NCI-H2107 (cell line): ENCODE measurements around the gene MTUS2.
"Not testable (repeated sequence)": the region's sequence is repeated elsewhere in the genome, so short reads cannot be mapped to it uniquely, and the experiment has no call there.

Source experiments
- DNase-seq: peaks from one replicate; lab custom pipeline; 2025; lab: John Stamatoyannopoulos, UW

Gene MTUS2

DNA sequence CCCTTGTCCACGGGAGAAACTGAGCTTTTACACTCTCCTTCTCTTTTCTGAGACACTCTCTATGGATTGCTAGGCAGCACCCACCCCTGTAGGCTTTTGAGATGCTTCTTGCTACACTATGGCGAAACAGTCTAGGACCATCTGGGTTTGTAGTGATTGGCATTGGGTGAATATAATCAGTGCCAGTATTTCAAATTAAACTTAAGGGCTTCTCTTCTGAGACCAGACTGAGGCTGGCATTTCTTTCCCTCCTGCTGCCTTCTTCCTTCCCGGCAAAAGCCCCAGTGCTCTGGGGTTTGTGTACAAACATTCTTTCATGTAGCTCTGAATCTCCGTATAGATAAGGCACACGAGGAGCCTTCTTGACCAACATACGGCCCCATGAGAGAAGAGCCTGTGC, 498.6 kb downstream of the MTUS2 start:
- no peak for DNase-seq

DNA sequence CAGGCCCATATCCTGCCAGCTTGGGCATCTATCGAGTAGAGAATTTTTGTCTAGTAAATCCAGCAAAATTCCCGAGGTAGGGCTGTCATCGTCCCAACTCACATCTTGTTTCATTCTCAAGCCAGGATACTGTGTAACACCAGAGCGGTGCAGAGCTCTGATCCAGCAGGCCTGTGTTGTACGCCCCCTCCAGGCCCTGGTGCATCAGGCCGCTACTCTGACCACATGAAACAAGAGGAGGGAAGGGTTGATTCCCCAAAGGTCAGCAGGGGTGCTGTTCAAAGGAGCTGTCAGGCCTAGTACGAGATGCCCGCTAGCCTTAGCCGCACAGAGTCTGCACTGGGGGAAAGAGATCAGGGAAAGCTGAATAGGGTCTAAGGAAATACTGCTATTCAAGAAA, 499.3 kb downstream of the MTUS2 start:
- DNase-seq = no peak

DNA sequence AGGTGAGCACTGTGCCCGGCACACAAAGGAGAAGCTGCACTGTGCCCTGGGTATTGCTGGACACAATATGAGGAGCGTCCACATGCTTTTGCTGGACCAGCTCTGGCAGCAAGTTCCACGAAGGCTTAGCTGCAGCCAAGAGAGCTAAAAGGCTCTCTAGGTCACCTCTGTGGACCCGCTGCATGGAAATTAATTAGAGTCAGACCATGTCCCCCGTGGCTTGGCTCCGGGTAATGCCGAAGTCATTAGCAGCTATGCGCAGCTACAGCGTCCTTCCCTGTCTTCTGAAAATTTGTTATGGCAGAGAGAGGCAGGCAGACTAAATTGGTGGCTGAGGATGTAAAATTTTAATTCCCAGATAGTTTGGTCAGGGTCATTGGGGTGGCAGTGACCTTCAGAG, 503.8 kb downstream of the MTUS2 start:
- no peak for DNase-seq

DNA sequence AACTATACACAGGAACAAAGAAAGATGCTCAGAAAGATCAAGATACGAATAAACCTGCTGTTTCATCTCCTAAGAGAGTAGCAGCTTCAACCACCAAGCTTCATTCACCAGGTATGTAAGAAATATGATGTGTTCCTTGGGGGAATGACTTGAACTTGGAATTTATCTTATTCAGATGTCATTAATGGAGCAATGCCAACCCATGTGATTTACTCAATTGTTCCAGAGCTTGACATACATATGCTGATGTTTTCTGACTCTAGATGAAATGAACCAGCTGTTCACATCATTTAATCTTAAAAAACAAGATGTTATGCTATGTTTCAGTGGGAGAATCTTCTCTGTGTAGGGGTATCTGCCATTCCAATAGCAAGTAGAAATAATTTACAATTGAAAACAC, 504.5 kb downstream of the MTUS2 start:
- no peak for DNase-seq

DNA sequence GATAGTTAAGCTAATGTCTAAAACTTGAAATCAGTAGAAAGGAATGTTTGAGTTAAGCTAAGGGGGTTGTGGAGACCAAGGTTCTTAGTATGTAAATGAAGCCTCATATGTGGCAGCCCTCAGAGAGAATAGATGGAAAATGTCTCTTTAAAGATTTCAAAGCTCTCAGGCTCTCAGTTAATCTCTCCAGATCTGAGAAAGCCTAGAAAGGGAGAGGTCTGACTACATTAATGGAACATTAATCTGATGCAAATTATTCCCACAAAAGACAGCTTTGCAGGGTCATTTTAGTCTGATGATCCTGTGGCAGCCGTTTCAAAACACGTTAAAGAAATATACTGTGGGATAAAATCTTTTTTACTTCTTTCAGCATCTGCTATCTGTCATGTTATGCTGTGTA, 508.4 kb downstream of the MTUS2 start:
- DNase-seq = no peak

DNA sequence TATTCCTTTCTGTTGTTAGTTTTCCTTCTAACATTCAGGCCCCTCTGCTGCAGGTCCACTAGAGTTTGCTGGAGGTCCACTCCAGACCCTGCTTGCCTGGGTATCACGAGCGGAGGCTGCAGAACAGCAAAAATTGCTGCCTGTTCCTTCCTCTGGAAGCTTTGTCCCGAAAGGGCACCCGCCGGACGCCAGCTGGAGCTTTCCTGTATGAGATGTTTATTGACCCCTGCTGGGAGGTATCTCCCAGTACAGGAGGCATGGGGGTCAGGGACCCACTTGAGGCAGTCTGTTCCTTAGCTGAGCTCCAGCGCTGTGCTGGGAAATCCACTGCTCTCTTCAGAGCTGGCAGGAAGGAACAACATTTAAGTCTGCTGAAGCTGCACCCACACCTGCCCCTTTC, 516.2 kb downstream of the MTUS2 start:
- no peak for DNase-seq

DNA sequence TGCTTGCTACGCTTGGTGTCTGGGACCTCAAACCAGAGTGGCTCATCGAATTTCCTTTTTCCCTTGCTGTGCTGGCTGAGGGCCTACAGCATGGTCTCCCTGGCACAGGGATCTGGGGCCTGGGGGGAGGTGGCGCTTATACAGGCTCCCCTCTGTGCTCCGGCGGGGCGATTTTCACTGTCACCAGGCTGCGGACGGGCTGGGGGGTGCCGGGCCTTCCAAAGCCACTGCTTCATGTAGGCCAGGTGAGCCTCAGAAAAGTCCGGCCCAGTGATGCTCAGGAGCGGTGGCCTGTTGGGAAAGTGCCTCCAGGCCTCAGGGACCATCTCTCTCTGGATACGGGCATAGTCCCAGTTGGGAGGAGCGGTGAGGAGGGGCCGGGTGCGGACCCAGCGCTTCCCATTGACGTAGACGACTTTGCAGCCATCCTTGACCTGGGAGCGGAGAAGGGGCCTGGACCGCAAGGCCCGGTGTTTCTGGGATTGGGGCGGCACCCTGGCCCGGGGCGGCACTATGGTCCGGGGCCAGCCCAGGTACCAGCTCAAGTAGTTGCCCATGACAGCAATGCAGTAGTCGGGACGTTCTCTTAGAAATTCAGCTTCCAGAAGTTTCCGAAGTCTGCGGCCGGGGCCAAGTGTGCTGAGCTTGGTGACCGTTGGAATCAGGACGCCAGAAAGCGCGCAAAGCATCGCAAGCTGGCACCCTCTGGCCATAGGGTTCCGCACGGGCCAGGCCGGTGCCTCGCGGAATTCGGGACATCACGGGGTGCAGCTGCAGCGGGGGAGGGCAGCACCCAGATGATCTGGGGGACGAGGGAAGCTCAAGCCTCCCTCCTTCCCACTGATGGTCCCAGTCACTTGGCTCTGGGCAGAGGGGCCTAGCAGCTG, 519.5 kb downstream of the MTUS2 start:
- no peak for DNase-seq

DNA sequence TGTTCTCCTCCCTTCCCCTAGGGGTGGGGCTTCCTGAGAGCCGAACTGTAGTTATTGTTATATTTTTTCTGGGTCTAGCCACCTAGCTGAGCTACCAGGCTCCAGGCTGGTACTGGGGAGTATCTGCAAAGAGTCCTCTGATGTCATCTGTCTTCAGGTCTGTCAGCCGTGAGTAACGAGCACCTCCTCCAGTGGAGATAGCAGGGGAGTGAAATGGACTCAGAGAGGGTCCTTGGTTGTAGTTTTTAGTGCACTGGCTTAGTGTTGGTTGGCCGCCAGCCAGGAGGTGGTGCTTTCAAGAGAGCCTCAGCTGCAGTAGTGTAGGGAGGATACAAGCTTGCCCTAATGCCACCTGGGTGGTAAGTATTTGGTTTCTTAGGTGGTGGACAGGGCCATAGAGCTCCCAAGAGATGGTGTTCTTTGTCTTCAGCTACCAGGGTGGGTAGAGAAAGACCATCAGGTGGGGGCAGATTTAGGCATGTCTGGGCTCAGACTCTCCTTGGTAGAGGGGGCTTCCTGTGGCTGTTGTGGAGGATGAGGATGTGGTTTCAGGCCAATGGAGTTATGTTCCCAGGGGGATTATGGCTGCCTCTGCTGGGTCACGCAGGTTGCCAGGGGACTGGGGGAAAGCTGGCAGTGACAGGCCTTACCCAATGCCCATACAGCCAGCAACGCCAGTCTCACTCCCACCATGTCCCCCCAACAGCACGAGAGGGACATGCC, 525.9 kb downstream of the MTUS2 start:
- DNase-seq = not testable (repeated sequence)

DNA sequence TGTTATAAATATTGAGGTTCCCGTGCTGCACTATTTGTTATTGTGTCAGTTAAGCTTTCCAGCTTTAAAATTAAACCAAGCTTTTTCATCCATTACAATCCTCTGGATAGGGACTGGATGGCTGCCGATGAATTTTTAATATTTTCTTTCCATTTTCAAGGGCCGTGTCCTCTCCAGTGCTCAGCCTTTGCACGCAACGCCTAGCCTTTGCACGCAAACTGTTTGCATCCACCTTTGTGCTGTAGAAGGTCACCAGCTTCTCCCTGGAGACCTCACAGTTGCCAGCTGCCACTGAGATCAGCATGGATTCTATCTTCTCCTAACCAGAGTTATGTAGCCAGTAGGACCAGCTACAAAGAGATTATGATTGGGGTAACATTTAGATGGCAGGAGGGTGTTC, 534.9 kb downstream of the MTUS2 start:
- DNase-seq = no peak

DNA sequence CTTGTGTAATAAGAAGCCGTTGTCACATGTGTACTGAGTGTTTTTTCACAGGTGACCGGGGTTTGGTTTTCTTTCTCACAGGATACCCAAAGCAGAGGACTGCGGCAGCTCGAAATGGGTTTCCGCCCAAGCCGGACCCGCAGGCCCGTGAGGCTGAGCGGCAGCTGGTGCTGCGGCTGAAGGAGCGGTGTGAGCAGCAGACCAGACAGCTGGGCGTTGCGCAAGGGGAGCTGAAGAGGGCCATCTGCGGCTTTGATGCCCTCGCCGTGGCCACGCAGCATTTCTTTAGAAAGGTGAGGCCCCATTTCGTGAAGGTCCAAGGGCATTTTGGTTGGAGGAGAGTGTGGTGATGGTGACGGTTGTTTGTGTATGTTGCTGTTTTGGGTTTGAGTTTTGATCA, 539.0 kb downstream of the MTUS2 start:
- no peak for DNase-seq

DNA sequence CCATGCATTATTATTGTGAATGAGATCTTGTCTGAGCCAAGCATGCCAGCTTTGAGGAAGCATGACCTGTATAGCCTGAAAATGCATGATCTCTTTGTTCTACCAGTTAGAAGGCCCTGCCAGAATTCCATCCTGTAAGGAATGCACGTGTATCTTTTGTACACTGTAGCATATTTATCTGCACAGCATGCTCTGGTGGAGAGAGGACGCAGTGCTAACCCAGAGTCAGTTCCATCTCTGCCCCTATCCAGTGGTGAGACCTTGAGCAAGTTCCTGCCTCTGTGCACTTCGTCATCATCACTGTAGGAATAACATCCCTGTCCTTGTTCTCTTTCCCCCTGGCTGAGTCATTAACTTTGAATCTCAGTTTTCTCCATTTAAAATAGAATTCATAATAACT, 541.6 kb downstream of the MTUS2 start:
- no peak for DNase-seq

DNA sequence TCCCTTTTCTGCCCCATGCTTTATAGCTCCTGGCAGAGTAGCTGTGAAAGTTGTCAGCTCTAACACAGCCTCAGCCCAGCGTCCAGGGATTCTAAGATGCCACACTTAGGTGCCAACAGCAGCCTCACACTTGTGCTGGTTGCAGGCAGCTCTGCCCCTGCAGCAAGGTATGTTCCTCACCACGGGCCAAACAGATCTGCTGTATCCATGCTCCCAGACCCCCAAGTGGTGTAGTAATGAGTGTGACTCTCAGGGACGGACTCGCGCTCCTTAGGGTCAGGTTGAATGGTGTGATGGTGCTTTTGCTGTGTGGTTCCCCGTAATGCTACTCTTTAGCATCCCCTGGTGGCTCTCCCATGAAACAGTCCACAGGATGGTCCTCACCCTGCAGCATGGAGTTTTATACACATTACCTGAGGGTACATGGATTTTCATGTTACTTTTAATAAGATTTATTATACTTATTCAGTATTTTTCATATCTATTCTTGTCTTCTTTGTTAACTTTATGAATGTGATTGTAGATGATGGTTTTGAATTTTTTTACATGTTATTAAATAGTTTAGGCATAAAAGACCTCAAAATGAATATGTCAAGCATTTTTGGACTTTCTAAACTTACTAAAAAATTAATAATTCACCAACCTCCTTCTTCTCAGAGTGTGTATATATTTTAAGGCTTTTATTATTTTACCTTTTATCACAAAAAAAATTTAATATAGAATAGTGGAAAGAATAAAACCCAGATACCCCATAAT, 542.9 kb downstream of the MTUS2 start:
- no peak for DNase-seq

DNA sequence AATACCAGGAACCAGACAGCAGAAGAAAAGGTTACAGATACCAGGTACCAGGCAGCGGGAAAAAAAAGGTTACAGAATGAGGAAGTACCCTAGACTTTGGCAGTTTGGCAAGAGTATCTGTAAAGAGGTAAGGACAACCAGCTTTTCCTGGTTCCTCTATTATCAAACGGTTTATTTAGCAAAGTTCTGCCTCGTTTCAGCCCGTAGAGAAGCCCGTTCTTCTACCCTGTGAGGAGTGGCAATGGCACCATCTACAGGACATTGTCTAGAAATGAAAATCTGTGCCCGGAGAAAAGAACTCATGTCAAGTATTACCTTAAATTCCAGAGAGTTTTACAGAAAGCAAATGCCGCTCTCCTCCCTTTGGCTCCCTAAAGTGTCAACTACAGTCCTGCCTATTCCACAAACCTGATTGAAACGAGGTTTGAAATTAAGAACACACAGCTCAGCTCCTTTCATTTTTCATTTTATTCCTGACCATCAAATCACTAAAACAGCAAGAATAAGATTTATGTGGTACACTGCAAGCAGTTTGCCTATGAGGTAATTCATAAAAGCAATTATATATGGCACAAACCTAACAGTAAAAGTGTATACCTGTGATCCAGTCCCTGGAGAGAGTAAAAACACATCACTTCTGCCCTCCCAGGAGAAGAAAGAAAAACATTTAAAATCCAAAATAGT, 549.1 kb downstream of the MTUS2 start:
- DNase-seq = no peak

DNA sequence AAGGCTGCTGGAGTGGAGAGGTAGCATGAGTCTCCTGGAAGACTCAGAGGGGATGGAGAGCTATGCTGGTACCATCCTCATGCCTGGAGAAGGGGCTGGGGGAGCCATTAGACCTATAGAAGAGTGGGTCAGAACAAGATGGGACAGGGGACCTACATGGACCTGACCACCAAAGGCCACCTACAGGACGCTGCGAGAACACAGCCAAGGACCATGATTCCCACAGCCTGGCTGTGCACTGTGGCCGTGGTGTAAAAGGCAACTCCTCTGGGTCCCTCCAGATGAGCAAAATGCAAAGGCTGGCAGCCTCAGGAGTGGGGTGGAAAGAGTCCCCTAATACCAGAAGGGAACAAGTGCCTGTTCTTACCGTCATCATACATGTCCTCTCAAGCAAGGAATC, 559.1 kb downstream of the MTUS2 start:
- DNase-seq = no peak

DNA sequence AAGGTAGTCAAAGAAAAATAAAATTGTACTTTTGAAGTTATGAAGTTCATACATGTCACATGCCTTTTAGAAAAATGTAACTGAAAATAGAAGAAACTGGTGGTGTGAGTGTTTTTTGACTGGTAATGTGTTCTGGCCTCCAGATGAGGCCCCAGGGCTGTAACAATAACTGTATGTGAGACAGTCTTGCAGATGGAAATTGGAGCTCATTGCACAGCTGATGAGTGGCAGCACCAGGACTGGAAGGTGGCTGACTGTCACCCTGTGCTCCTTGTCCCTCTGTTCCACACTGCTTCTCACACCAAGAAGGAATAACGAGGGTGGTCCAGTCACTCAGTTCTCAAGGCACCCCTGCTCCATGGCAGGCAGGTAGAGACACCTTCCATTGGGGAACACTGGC, 559.7 kb downstream of the MTUS2 start:
- DNase-seq = no peak

DNA sequence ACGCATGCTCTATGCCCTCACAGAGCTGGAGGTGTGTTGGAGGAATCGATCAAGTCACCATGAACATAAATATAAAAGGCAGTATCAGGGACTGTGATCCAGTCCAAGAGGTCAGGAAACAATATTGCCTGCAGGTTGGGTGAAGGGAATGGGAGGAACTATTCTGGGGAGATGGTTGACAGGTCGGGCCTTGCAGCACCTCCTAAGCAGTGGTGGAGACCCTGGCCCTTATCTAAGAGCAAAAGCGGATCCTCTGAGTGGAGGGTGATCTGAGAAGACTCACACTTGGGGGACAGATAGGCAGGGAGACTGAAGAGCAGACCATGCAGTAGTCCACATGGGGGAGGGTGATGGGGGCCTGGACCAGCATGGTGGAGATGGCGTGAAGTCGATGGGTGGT, 561.9 kb downstream of the MTUS2 start:
- DNase-seq = no peak

DNA sequence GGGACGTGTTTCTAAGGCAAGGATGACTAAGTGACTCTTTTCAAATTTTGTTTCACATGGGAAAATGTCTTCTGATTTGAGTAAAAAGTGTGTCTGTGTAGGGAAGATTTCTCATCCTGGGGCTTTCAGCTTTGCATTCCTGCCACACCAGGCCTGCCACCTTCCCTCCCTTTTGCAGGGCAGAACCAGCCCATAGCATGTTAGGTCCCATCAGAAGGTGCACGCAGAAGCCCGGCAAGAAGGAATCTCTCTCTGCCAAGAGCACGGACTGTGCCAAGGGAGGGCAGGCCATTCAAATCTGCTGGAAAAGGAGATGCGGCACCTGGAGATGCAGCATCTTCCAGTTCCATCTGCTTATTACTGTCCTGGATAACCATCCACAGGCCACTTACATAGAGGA, 563.3 kb downstream of the MTUS2 start:
- no peak for DNase-seq

DNA sequence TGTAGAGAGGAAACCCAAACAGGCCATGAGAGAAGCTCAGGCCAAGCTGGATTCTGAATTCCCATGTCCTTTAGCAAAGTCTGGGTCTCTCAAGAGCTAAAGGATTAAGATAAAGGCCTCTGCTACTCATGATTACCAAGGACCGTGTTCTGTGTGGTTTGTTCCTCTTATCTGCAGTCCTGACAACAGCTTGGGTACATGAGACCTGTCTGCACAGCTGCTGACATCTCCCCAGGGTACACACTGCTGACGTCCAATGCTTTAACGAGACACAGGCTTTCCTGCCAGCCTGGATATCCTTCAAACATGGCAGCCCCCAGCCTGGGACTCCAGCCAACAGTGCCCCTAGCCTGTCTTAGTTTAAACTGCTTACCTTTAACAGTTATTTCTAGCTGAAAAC, 564.3 kb downstream of the MTUS2 start:
- no peak for DNase-seq

DNA sequence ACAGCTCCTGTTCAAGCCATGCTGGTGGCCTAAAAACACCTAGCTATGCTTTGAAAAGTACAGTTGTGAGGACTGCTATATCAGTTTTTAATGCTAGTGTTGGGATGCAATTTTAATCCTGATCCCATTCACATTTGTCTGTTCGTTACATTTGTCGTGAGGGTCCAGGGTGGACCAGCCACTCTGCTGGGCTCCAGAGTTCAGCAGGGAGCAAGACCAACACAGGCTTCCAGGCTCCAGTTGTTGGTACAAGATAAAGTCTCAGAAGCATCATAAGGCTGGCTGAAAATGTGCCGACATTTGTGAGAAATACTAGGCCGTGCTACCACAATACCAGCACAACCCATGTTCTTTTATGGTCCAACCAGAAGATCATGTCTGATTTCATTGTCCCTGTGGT, 564.7 kb downstream of the MTUS2 start:
- no peak for DNase-seq

DNA sequence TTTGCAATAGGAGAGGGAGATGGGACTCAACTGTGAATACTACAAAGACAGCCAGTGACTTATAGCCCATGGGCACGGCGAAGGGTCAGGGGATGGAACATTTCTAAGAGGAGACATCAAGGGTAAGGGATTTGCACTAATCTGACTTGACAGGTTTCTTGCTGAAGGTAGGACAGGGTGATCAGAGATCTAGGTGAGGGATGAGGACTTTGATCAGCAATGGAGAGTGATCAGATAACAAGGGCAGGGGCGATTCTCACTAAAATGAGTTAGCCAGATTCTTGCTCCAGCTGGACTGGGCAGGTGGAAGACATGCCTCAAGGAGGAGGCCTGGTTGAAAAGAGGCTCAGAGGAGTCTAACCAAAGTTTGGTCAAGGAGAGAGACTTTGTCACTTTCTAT, 566.1 kb downstream of the MTUS2 start:
- DNase-seq = no peak

DNA sequence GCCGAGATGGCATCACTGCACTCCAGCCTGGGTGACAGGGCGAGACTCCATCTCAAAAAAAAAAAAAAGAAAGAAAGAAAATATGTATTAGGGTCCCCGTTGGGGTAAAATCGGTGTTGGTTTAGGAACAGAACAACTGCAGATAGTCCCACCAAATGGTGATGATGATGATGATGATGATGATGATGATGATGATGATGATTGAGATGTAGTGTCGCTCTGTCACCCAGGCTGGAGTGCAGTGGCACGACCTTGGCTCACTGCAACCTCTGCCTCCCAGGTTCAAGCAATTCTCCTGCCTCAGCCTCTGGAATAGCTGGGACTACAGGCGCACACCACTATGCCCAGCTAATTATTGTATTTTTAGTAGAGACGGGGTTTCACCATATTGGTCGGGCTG, 570.5 kb downstream of the MTUS2 start:
- DNase-seq = not testable (repeated sequence)

DNA sequence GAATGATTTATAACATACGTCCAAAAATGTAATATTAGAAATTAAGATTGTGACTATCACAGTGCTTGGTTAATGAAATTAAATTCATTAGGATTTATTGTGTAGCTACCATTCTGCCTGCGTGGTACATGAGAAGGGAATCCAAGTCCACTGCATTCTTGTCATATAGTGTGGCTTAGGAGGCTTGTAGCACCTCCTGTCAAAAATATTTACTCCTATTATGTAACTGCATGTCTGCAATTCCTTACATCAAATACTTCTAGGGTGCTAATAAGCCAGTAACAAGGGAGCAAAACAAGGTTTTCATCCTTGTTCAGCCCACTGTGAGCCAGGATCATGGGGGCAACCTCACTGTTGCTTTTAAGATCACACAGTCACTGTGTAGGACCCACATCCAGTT, 576.3 kb downstream of the MTUS2 start:
- no peak for DNase-seq
